ENCODE data around the gene NHS.

NHS gene

DNA sequence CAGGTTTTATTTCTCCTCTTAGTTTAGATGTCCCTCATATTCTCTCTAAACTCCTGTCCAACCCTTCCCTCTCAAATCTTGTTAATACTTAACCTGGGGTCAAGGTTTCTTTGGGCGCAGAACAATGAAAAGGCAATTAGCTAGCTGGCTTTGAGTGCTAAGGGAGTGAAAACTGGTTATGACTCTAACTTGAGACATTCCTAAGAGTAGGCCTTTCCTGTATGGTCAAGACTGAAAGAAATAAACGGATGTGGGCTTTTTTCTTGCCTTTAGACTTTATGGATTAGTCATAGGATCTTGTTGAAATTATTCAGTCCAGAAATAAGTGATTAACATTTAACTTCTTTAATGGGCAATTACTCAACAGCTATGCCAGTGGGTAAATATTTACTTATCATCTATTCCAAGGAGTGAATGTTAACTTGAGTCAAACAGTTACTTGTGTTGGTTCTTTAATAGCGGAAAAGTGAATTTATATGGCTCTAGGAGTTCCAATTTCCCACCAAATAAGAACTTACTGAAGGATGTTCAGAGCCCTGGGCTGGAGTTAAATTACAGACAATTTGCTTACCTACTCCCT lies 220.5 kb downstream of the NHS start:
- no peak for DNase-seq

- DNase-seq: no peak
Observed at GRCh38 chrX:17596061-17596460, 221.1 kb downstream of the NHS start.

GRCh38 chrX:17596546-17597205 lies 221.7 kb downstream of the NHS start:
- DNase-seq: no peak

DNA sequence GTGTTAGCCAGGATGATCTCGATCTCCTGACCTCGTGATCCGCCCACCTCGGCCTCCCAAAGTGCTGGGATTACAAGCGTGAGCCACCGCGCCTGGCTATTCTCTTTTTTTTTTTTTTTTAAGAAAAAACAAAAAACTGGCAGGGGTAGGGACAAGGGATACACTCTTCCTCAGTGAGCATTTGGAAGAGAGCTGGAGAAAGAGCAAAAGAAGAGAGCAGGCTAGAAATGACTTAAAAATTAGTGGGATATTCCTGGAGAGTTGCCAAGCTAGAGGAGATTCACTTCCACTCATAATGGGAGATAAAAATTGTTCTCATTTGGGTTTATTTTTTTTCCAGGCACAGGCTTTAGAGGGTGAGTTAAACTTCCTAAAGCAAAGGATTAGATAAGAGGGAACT lies 222.3 kb downstream of the NHS start:
- DNase-seq: no peak

DNA sequence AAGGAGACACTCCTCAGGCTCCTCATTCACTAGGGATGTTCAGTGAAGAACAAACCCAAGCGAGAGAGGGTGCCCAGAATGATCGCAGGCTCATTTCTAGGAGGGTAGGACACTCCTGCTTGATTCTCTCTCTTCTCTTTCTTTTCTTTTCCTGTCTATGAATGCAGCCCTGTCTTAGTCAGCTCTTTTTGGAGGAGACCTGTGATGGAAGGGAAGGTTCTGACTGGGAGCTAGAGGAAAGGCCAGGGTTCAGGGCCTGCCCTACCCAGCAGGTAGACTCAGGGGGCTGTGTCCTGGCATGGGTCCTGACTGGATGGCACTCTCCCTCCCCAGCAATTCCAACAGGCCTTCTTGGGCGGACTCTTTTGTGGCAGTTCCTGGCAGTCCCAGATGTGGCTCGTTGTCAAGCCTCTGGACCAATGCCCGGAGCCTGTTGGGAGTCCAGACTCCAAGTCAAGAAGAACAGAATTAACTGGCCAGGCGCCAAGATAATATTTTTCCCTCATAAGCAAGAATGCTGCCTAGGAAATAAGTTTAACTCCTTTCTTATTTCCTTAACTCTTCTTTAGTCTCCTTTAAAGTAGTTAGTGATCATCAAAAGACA lies 222.9 kb downstream of the NHS start:
- no peak for DNase-seq

- no peak for DNase-seq
Observed at GRCh38 chrX:17601441-17602200, 226.6 kb downstream of the NHS start.

- no peak for DNase-seq
Observed at GRCh38 chrX:17602245-17602644, 227.2 kb downstream of the NHS start.

- DNase-seq: no peak
Observed at GRCh38 chrX:17603196-17603595, 228.2 kb downstream of the NHS start.

DNA sequence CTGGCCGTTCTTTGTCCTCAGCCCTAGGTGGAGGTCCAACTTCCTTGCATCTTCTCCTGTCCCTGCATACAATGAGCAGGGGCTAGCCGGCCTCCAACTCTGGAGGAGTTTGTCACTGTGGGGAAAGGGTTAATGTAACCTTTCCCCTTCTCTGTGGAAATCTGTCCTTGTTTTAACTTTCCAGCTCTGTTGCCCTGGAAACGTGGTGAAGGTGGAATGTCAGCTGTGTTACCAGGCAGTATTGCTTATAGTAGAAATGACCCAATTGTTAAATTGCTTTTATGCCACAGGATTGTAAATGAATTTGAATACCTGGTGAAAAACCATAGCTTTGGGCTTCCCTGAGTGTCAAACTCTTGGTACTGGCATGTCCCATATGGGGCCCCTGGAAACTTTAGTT lies 230.7 kb downstream of the NHS start:
- no peak for DNase-seq

DNA sequence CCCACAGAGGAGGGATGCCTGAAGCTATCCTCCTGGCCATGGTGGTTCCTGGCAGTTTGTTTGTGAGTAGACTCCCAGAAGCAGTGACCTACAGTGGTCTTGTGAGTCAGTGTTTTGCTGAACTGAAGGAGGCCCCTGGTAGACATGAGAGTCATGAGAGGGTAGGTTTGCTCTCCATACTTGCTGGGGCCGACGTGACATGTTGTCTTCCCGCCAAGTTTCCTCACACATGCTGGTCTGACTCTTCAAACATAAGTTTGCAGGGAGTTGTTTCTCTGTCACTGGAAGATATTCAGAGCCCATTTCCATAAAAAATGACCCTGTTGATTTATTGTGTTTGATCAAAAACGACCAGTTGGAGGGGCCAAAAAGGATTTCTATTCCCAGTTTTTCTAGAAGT lies 231.2 kb downstream of the NHS start:
- no peak for DNase-seq

GRCh38 chrX:17608888-17609287 lies 233.9 kb downstream of the NHS start:
- no peak for DNase-seq

- no peak for DNase-seq
Observed at GRCh38 chrX:17610788-17611187, 235.8 kb downstream of the NHS start.

- no peak for DNase-seq
Observed at GRCh38 chrX:17613979-17614588, 239.1 kb downstream of the NHS start.

GRCh38 chrX:17616936-17617335 lies 241.9 kb downstream of the NHS start:
- no peak for DNase-seq

DNA sequence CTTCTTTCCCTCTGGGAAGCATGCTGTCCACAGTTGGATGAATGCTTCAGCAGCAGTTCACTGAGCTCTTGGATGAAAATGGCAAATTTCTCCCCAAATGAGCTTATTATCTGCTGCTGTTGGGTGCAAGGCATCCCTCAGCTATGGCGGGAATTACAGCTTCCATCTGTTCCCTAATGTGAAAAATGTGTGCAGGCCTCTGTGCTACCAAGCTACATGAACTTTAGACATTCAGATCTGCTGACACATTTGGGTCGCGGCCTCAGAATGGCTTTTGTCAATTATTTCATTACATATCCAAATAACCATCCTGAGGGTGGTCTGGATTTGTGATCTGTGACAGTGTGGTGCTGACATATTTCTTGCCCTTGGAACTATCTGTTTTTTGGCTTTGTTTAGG lies 242.8 kb downstream of the NHS start:
- no peak for DNase-seq

- DNase-seq: no peak
Observed at GRCh38 chrX:17621566-17622270, 246.7 kb downstream of the NHS start.

- DNase-seq: no peak
Observed at GRCh38 chrX:17622331-17622730, 247.3 kb downstream of the NHS start.

DNA sequence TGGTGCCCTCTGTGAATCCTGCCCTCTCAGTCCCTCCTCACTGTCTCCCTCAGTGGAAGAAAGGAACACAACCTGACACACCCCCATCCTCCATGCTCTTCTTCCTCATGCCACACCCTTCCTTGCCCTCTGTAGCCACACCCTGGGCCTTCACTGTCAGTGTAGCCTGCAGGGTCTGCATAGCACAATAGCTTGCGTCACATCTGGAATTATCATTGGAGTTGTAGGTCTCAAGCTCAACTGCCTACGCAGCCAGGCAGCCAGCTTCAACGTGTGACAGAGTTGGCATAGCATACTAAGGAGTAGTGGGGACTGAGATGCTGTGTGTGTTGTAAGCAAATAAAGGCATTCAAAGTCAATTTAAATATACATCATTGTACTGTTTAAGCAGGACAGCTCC lies 248.8 kb downstream of the NHS start:
- DNase-seq: no peak

DNA sequence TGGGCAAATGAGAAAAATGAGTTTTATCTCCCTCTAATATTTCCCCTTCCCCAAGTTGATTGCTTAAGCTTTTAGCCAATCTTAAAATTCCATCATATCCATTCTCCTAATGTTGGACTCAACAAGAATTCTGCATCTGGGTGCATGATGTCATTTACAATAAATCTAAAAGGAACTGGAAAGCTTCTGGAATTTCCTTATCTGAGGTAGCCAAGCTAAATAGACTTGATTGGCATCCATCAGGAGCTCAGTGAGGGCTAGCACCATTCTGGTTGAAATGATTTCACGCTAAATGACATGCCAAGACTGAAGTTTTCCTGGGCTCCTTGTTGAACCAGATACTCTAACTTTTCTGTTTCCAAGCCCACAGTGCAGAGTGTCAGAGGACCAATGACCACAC lies 252.0 kb downstream of the NHS start:
- DNase-seq: no peak

GRCh38 chrX:17628976-17629375 lies 254.0 kb downstream of the NHS start:
- peak in 1 of 2 donors; percentile 2 for DNase-seq

DNA sequence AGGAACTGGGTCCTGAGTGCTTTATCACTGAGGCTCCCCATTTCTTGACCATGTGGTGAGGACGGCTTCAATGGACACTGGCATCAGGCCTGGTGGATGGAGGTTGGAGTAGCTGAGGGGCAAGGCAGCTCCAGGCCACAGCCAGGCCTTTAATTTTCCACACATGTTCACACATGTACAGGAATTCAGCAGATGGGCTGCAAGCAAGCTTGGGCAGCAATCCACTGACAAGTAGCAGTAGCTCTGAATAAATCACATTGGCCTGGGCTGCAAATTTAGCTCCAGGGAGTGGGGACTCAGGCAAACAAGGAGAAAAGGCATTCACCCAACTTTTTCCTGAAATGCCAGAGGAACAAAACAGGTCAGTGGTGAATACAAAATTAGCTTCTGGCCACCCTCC lies 254.5 kb downstream of the NHS start:
- no peak for DNase-seq

DNA sequence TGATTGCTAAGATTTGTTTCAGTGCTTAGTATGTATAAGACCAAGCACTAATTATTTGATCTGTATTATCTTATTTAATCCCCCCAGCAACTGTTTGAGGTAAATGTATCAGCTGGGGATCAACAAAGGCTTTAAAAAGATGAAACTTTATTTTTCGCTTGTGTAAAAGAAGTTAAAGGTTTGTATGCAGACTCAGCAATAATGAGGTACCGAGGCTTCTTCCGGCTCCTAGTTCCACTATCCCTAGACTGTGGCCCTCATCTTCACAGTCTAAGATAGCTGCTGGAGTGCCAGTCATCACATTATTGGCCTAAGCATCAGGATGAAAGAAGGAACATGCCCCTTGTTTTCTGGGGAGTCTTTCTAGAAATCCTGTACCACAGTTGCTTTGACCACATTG lies 256.6 kb downstream of the NHS start:
- no peak for DNase-seq

DNA sequence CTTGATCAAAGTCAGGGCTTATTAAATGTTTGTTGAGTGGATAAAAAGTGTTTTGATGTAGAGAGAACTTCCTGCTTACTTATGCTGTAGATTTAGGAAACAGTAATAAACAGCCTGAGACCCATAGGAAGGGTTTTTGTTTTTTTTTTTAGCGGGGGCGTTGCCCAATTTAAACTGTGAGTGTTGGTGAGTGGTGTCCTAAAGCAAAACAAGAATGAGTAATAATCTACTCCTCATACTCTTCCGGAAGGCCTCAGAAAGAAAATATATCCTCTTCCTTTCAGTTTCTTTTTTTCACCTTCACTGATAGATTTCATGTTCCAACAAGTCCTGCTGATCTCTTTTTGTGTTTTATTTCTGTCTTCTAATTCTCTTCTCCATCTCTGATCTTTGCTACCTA lies 257.9 kb downstream of the NHS start:
- DNase-seq: no peak
